Calu3 (cell line): ENCODE data around the gene CCDC175. TPM values are rescaled to one million over a fixed set of nuclear protein-coding genes. Genes with fewer than 3 reads are reported as not detected.

Source experiments
- BruUV-seq: library from RNA; stranded (reverse); fragments of 400-500 nt; replicated peaks from 2 replicates; lab custom pipeline; 2021; lab: Mats Ljungman, UMichigan
- CTCF ChIA-PET: fragments of 300-600 bp; sonication (Branson Sonifier 250); formaldehyde crosslinking; loops from one replicate; lab custom pipeline; 2022; ENCODE audit warnings: antibody characterized with exemption; lab: Charles Lee
- DNase-seq: peaks from one replicate; pipeline ENCODE4 v3.0.0; 2022
- H3K27ac Mint-ChIP-seq: one replicate; pipeline ENCODE4 v1.8.0; 2022; ENCODE audit warnings: mixed read lengths; ENCODE audit not compliant: unreplicated experiment
- H3K27me3 Mint-ChIP-seq: one replicate; pipeline ENCODE4 v1.8.0; 2022; ENCODE audit warnings: mixed read lengths; ENCODE audit not compliant: unreplicated experiment
- H3K36me3 Mint-ChIP-seq: one replicate; pipeline ENCODE4 v1.8.0; 2022; ENCODE audit warnings: mild to moderate bottlenecking, moderate library complexity, mixed read lengths; ENCODE audit not compliant: insufficient read depth, unreplicated experiment
- H3K4me1 Mint-ChIP-seq: one replicate; pipeline ENCODE4 v1.8.0; 2022; ENCODE audit warnings: mild to moderate bottlenecking, low read depth, mixed read lengths; ENCODE audit not compliant: unreplicated experiment
- H3K4me3 Mint-ChIP-seq: one replicate; pipeline ENCODE4 v1.8.0; 2022; ENCODE audit warnings: mild to moderate bottlenecking, low read depth, moderate library complexity, mixed read lengths; ENCODE audit not compliant: unreplicated experiment
- H3K9me3 Mint-ChIP-seq: one replicate; pipeline ENCODE4 v1.8.0; 2022; ENCODE audit warnings: low read depth, mixed read lengths; ENCODE audit not compliant: unreplicated experiment
- CTCF ChIP-seq: fragments of 200-600 bp; IDR thresholded peaks from one replicate; pipeline ENCODE4 v1.8.0; 2022; ENCODE audit warnings: antibody characterized with exemption; ENCODE audit not compliant: unreplicated experiment
- intact Hi-C: fragments of 100-400 bp; cut with micrococcal nuclease; formaldehyde crosslinking; loops from one replicate; pipeline ENCODE4 v1.10.0; 2022; ENCODE audit not compliant: unreplicated experiment
- total RNA-seq: library from RNA; stranded (reverse); gene quantifications from 2 replicates; pipeline ENCODE4 v1.2.3, GENCODE V29; 2022

CCDC175 gene
- total RNA-seq, 1 experiment from 2014 or later: not detected

- no peaks in the 10 kb centered on the region for H3K4me1 Mint-ChIP-seq
- CTCF ChIA-PET: no interaction called here
- no peaks in the 10 kb centered on the region for H3K9me3 Mint-ChIP-seq
Measured at GRCh38 chr14:59541731-59542130, 34.9 kb downstream of the CCDC175 start.

GRCh38 chr14:59540852-59541251 lies 35.8 kb downstream of the CCDC175 start:
- no peak overlapping the region for H3K4me3 Mint-ChIP-seq
- CTCF ChIA-PET: no interaction called here
- H3K4me1 Mint-ChIP-seq: no peaks in the 10 kb centered on the region

More at GRCh38 chr14:59541731-59542130, 34.9 kb downstream of the CCDC175 start:
- DNase-seq: no peak
- H3K4me3 Mint-ChIP-seq: no peak overlapping the region
- TF ChIP-seq CTCF: no peak
- no TSS peak for BruUV-seq
- H3K36me3 Mint-ChIP-seq: no peaks in the 10 kb centered on the region
- no peak overlapping the region for H3K27ac Mint-ChIP-seq
- intact Hi-C loops: no loop called here
- peaks cover 4% of the 10 kb centered on the region for H3K27me3 Mint-ChIP-seq

GRCh38 chr14:59538936-59539335 lies 37.7 kb downstream of the CCDC175 start:
- no peak for DNase-seq
- intact Hi-C loops: no loop called here
- CTCF ChIA-PET: no interaction called here
- Mint-ChIP-seq H3K27me3 (peaks cover 18% of the 10 kb centered on the region), H3K4me1 (no peaks in the 10 kb centered on the region), H3K36me3 (no peaks in the 10 kb centered on the region), H3K9me3 (no peaks in the 10 kb centered on the region), H3K27ac (no peak overlapping the region), H3K4me3 (no peak overlapping the region)
- no TSS peak for BruUV-seq
- no peak for TF ChIP-seq CTCF

More at GRCh38 chr14:59540852-59541251, 35.8 kb downstream of the CCDC175 start:
- no peak overlapping the region for H3K27ac Mint-ChIP-seq
- DNase-seq: no peak
- intact Hi-C loops: no loop called here
- no TSS peak for BruUV-seq
- H3K36me3 Mint-ChIP-seq: no peaks in the 10 kb centered on the region
- no peaks in the 10 kb centered on the region for H3K9me3 Mint-ChIP-seq
- peaks cover 12% of the 10 kb centered on the region for H3K27me3 Mint-ChIP-seq
- no peak for TF ChIP-seq CTCF

- CTCF ChIA-PET: no interaction called here
- no peaks in the 10 kb centered on the region for H3K9me3 Mint-ChIP-seq
- no peak overlapping the region for H3K27ac Mint-ChIP-seq
- no peak for TF ChIP-seq CTCF
- BruUV-seq: no TSS peak
- H3K4me3 Mint-ChIP-seq: no peak overlapping the region
- H3K27me3 Mint-ChIP-seq: peaks cover 18% of the 10 kb centered on the region
- intact Hi-C loops: no loop called here
- no peak for DNase-seq
- no peaks in the 10 kb centered on the region for H3K4me1 Mint-ChIP-seq
- no peaks in the 10 kb centered on the region for H3K36me3 Mint-ChIP-seq
Measured at GRCh38 chr14:59537476-59537875, 39.1 kb downstream of the CCDC175 start.
